Epithelial cell of esophagus (primary cell): ENCODE measurements around the gene BTG3.

ENCODE experiments used
- DNase-seq: peaks from one replicate; pipeline ENCODE4 v3.0.0; 2010; ENCODE audit warnings: low read depth
- H3K4me3 ChIP-seq: 2 replicates; pipeline ENCODE4 v1.5.1; 2011; ENCODE audit warnings: mild to moderate bottlenecking, low read length, control low read depth
- CTCF ChIP-seq: IDR thresholded peaks from 2 replicates; pipeline ENCODE4 v1.5.1; 2011; ENCODE audit warnings: low read depth, mild to moderate bottlenecking, low read length, control low read depth, inconsistent platforms; ENCODE audit not compliant: insufficient read depth; ENCODE audit errors: missing control alignments

BTG3 gene

GRCh38 chr21:17644186-17644585 is 31.5 kb upstream of the BTG3 start:
- no peak overlapping the region for H3K4me3 ChIP-seq
- no peak for TF ChIP-seq CTCF
- no peak for DNase-seq

GRCh38 chr21:17640821-17641220 is 28.1 kb upstream of the BTG3 start:
- H3K4me3 ChIP-seq, result no peak overlapping the region
- TF ChIP-seq CTCF, result no peak
- no peak for DNase-seq

GRCh38 chr21:17636711-17637110 is 24.0 kb upstream of the BTG3 start:
- H3K4me3 ChIP-seq, result no peak overlapping the region
- TF ChIP-seq CTCF, result no peak
- DNase-seq, result peak; percentile 5

GRCh38 chr21:17631195-17631594 is 18.5 kb upstream of the BTG3 start:
- no peak overlapping the region for H3K4me3 ChIP-seq
- DNase-seq, result no peak
- TF ChIP-seq CTCF, result no peak

- no peak for DNase-seq
- no peak overlapping the region for H3K4me3 ChIP-seq
- TF ChIP-seq CTCF, result no peak
These were observed 9.3 kb upstream of the BTG3 start for GRCh38 chr21:17622018-17622417.

GRCh38 chr21:17616831-17617230 is 4.1 kb upstream of the BTG3 start:
- H3K4me3 ChIP-seq, result no peak overlapping the region
- TF ChIP-seq CTCF, result no peak
- DNase-seq, result no peak

GRCh38 chr21:17613242-17613676 is 558 bp upstream of the BTG3 start:
- no peak for TF ChIP-seq CTCF
- DNase-seq, result no peak
- peak overlapping the region; percentile 91 for H3K4me3 ChIP-seq
